Stimulated activated CD8-positive, alpha-beta memory T cell treated with anti-CD3 and anti-CD28 coated beads, Interleukin-4, amount 100 ng/mL, for 4 hours (primary cell): ENCODE data around the gene MIPOL1.
"Not testable (repeated sequence)": the region's sequence is repeated elsewhere in the genome, so short reads cannot be mapped to it uniquely, and the experiment has no call there.

ENCODE experiments used
- DNase-seq, 2 donors: peaks; one replicate each; pipeline ENCODE4 v3.0.0-alpha.2; 2020; ENCODE audit warnings: low read depth in 2 of 2, low spot score in 1 of 2

The MIPOL1 gene

DNA sequence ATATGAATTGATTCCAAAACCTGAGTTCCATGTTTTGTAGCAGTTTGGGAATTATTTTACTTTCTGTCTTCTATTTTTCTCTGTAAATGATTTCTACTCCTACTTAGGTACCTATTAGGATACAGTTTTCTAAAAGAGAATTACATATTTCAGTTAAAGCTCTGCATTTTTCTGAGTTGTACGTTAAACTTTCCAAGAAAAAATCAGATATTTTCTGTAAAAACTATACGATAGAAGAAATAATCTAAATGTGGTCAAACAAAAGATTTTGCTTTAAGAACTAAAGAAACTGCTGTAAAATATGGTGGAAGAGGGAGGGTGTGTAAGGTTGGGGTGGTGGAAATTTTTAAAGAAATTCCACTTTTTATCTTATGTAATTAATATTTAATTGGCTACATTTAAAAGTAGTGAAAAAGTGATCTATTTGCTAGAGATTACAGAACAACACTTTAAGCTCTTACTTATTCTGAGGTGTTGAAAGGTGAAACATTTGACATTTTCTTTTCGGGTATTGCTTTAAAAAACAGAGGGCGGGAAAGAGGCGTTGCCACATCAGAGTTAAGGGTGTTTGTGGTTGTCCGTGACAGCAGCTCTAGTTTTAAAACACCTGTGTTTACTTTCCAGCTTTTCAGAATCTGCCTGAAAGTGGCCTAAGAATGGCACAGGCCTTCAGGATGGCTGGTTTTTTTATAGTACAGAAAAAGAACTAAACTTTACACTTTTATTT lies 187.3 kb downstream of the MIPOL1 start:
- no peak for DNase-seq

DNA sequence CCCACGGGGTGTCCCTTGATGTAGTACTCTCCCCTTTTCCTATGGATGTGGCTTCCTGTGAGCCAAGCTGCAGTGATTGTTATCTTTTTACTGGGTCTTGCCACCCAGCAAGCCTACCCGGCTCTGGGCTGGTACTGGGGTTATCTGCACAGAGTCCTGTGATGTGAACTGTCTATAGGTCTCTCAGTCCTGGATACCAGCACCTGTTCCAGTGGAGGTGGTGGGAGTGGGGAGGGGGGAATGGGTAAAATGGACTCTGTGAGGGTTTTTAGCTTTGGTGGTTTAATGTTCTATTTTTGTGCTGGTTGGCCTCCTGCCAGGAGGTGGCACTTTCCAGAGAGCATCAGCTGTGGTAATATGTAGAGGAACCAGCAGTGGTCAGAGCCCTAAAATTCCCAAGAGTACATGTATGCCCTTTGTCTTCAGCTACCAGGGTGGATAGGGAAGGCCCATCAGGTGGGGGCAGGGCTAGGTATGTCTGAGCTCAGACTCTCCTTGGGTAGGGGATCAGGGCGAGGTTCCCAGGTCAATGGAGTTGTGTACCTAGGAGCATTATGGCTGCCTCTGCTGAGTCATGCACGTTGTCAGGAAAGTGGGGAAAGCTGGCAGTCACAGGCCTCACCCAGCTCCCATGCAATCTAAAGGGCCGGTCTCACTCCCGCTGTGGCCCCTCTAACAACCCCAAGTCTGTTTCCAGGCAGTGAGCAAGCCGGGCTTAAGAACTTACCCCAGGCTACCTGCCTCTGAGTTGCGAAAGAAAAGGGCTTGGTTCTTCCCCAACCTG lies 199.6 kb downstream of the MIPOL1 start:
- DNase-seq, result not testable (repeated sequence)

DNA sequence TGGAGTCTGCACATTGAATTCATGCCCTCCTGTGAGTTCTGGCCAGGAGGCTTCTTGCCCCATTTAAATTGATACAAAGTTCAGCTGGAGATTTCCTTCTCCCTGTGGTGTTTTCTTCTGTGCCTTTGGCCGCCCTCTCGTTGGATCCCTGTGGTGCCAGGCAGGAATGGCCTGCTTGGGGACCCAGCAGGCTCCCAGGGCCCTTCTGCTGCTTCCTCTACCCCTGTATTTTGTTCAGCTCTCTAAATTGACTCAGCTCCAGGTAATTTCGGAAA lies 200.1 kb downstream of the MIPOL1 start:
- DNase-seq, result no peak

DNA sequence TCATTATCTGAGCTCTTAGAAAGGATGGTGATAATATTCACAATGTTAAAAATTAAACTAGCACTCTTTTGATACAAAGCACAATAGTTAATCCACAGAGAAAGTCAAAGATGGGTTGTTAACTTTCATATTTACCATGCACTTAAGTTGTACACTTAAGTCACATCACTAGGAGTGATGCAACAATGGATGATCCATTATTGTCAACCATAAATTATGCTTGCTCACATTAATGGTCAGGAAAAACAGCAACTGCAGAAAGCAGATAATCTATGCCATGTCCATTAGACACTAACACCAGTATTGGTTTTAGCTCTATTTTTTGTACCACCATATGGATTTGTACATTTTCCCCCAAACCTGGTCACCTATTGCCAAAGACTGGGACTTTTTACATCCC lies 201.8 kb downstream of the MIPOL1 start:
- no peak for DNase-seq

DNA sequence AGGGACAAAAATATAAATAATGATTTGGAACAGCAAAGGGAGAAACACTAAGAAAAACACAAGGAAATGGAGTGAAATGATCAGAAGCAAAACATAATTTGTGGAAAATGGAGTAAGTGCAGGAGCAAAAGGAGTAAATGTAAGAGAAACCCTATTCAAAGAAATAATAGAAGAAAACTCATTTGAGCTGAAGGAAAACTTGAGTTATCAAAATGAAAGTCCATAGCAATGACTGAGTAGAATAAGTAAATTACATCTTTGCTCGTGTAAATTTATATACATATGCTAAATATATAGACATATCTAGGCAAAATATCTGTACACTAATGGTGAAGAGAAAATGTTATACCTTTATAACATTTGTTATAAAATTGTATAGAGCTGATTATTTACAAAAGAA lies 203.4 kb downstream of the MIPOL1 start:
- no peak for DNase-seq

DNA sequence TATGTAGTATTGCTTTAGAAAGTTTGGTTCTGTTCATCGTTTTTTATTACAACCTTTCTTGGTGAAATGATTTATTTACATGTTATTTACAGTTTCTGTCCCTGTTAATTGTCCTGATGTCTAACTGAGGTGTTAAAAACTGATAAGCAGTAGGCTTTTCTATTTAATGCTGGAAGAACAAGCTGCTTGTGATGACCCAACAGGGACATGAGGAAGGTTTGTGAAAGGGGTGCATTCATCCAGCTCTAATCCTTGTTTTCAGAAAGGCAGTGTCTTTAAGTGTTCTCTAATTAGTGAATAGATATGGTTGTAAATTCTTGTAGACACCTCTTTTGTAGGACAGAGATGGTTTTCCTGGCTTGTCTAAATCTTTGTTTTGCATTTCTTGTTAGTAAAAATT lies 205.9 kb downstream of the MIPOL1 start:
- no peak for DNase-seq

DNA sequence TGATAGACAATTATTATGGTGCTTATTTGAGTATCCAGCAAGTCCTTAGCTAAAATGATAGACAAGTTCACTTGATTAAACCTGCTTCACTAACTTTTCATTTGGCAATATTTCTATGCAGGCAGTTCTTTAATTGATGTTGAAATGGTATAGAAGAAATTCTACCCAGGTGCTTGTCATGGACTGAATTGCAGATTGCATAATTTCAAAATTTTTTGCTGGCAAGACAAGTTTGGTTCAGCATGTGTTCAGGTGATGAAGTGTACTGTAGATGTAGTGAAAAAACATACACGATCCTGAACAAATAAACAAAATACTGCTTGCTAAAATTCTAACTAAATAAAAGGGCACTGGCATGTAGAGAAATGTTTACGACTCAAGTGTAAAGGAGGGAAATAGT lies 208.4 kb downstream of the MIPOL1 start:
- DNase-seq, result no peak

DNA sequence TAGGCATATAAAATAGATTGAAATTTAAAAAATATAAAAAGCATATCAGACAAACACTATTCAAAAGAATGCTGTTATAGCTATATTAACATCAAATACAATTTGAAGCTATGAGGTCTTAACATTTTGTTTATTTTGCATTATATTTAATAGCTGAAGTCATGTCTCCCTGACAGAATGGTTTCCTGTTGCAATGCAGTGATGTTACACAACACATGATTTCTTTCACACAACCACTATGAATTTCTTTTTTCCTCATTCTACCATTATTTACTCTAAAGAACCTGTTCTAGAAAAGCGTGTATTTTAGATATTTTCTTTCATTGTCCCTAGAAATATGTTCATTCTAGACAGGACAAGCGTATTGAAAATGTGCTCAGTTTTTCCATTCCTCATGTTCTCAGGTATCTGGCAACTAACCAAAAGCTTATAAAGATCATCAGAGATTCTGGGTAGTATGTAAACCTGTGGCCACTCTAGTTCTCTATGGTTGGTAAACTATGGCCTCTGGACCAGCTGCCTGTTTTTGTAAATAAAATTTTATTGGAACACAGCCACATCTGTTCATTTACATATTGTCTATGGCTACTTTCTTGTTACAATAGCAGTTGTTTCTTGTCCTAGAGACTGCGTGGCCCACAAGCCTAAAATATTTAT lies 213.5 kb downstream of the MIPOL1 start:
- no peak for DNase-seq

DNA sequence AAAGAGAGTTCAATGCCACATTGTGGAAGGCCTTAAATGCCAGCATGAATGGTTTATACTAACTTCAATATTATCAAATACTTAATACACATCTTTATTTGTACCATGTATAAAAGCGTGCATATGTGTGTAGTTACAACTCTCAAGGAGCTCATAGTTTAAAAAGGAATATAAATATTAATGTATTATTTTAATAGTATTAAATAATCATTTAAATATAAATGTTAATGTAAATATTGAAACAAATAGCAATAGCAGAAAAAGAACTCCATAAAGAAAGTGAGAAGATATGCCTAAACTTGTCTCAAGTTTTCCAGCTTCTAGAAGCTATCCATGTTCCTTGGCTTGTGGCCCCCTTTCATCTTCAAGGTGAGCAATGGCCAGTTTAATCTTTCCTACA lies 215.3 kb downstream of the MIPOL1 start:
- DNase-seq, result no peak

DNA sequence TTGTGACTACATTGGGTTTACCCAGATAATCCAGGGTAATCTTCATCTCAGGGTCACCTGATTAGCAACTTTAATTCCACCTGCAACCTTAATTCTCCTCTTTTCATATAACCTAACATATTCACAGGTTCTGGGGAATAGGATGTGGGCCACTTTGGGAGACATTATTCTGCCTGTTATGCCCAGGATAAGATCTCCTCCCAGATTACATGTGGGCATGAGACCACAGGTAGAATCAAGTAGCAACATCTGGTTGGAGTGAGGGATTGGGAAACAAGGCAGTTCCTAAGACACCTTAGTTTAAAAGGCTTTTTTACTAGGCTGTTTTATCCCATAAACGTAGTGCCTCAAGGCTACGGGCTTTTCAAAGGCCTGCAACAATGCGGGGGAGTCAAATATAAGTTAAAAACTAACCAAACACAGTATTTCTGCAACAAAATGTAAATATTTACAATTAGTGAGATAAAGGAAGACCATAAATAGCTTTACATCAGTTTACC lies 215.8 kb downstream of the MIPOL1 start:
- no peak for DNase-seq

DNA sequence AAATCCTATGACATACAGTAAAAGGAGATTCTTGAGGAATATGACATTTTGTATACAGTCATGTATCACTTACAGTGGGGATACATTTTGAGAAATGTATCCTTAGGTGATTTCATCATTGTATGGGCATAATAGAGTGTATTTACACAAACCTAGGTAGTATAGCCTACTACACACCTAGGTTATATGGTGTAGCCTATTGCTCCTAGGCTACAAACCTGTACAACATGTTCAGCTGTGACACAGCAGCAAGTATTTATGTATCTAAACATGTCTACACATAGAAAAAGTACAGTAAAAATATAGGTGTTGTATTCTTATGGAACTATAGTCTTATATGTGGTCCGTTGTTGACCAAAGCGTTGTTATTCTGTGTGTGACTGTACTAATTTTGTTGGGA lies 218.5 kb downstream of the MIPOL1 start:
- DNase-seq, result no peak

DNA sequence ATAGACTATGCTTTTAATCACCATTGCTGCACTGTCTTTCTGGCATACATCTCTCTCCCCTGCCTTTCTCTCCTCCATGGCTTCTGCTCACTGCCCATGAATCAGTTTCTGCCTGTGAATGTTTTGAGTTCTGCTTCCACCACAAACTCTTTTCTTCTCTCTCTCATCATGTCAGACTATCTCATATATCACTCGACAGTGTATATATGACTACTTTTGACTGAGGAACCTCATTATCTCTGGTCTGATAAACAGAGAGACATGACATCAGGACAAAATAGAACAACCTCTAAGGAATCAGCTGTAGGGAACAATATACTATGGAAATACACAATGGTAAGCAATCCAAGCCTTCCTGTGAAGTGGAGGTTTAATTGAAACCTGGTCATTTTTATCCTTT lies 219.4 kb downstream of the MIPOL1 start:
- DNase-seq, result no peak

DNA sequence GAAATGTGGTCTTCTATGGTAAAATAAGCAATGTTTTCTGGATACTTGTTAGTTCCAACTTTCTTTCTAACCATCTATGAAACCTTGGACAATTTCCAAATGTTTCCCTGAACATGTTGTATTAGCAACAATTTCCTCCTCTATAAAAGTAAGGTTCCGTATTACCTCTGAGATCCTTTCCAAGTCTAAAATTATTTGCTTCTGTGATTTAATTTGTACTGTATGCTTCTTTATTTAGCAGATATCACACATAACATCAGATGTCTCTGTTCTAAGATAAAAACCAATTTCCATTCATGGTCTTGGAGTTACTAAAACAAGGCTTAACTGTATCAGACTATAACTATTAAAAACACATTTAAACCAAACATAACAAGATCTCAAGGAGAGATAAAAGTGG lies 220.1 kb downstream of the MIPOL1 start:
- DNase-seq, result no peak

DNA sequence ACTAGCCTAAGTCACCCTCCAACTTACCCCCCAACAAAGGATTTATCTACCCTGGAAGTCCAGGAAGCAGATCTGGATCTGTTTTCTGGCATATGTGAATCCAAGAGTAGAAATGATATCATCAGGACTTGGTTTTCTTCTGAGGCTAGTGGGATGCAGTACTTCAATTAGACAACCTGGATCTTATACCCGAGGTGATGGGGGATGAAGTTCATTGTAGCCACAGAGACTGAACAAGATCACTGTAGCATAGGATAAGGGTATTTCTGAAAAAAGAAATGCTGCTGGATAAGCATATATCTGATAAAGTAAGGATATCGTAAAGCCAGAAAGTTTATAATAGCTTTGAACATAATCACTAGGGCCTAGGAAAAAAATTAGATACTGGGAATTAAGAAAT lies 222.9 kb downstream of the MIPOL1 start:
- DNase-seq, result no peak

DNA sequence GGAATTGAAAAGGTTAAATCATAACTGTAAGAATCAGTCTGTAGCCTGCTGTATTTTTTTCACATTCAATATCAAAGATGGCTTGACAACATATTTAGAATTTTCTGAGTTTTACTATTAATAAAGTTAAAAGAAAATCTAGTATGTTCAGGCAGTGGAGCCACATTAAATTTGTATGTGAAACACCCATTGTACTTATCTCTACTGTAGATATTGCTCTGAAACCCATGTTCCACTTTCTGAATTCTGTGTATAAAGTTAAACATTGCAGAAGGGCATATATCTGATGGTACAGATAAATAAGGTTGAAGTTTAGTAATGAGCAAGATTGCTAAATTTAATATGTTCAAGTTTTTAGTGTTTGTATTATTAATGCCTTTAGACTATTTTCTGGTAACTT lies 224.6 kb downstream of the MIPOL1 start:
- DNase-seq, result no peak

DNA sequence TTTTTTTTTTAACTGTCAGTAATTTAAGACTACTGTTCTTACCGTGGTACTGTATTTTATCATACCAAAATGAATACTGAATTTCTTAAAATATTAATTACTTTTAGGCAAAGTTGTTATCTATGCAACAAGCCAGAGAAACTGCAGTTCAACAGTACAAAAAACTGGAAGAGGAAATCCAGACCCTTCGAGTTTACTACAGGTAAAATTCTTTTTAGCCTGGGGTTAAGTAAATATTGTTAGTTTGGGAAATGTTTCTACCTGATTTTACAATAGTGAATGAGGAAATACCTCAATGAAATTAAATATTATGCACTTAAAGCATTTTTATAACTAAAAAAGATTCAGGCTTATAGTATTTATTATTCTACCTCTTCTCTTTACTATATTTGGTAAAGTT lies 225.0 kb downstream of the MIPOL1 start:
- no peak for DNase-seq

DNA sequence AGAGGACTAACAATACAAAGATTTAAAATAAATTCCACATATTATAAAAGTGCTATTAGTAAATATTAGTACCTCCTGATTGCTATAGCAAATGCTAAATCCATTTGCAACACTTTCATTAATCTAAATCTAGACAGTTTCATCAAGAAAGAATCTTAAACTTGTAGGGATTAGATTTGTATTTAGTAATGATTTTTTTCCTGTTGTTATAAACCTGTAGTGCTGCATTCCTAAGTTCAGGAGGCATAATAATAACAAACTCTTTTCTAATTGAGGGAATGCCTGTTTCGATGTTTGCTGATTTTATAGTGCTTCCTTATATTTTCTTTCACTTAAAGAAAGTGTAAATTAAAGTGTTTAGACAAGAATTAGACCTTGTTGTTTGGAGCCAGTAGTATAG lies 231.2 kb downstream of the MIPOL1 start:
- DNase-seq, result no peak

DNA sequence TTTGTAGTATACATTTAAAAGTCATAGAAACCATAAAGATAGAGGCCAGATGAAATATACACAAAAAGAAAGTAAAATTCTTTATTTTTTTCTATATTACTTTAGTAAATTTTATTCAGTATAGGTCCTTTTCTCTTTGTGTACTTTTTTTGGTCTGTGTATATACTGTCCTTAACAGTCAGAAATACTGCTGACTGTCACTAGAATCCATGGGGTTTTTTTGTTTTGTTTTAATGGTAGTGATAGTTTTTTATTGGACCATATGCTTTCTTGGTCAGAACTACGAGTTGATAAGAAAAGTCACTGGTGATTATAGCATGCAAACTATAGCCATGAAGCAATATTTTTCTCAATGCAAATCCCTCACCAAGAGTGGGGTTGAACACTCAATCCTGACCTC lies 231.9 kb downstream of the MIPOL1 start:
- no peak for DNase-seq

DNA sequence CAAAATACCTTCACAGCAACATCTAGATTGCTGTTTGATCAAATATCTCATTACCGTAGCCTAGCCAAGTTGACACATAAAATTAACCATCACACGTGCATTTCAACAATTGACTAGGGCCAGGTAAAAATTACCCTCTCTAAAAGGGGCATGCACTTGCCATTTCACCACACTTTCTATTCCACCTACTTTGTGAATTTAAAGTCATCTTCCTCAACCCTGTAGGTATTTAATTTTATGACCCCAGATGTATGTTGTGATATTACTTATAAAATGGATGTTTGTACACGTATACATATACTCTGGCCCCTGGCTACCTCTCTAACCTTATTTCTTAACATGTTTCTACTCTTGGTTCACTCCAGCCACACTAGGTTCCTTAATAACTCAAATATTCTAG lies 237.1 kb downstream of the MIPOL1 start:
- no peak for DNase-seq

DNA sequence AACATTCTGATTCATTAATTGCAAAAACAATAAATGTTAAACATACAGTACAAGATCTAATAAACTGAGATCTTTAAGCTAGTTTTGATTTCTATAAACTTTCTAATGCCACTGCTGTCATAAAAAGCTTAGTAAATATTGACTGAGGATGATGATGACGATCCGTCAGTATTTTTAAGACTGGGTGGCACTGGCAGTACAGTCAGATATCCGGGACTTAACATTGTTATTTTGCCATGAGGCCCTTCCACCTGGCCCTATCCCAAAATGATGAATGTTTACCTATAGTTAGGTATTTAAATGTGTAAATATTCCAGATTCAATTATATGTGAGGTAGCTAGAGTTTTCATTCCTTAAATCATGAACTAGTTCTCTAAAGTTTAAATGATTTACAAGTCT lies 238.8 kb downstream of the MIPOL1 start:
- no peak for DNase-seq

DNA sequence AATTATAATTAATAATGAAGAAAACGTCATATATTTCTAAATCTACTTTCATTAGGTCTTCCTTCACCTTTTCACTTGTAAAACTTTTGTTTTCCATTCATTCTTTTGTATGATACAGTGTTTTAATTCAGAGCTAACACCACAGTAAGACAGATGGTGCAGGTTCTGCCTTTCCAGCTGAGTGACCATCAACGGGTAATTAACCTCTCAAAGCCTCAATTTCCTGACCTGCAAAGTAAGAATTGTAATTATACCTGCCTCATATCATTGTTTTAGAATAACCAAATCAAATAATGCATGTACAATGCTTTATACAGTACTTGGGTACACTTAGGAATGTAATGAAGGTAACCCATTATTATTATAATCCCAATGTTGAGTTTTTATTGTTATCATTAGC lies 239.8 kb downstream of the MIPOL1 start:
- no peak for DNase-seq

DNA sequence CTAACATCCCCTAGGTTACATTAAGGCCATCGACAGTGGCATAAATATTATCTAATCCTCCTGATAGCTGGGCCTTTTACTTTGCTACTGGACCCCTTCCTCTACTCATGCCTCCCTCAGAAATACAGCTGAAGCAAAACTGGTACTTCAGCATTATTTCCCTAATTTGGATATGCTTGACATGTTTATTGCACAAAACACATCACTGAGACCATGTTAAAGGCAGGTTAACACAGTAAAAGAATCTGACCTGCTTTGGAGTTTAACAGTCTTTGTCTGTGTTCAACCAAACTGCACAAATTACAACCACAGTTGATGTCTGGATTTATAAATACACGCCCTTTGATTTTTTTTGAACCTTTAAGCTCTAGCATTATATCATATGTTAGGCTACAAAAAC lies 240.7 kb downstream of the MIPOL1 start:
- DNase-seq, result no peak
